ENCODE data around the gene TRMT11. TPM values are rescaled to one million over a fixed set of nuclear protein-coding genes. Genes with fewer than 3 reads are reported as not detected.

The TRMT11 gene
- total and polyA plus RNA-seq, 9 of the 15 experiments (the other 6 are each of a cell fraction or from before 2014, with no cell fraction given) = 38.8 to 88.0 (median 59.8) TPM

GRCh38 chr6:125954735-125955339 is 31.5 kb upstream of the TRMT11 start (continued):
- TF ChIP-seq RBBP5 (IDR thresholded peaks at IDR 0.05; ENCODE audit: borderline replicate concordance, insufficient read depth, low read length, poor library complexity, severe bottlenecking) = no peak
- no peak for TF ChIP-seq CSDE1 (IDR thresholded peaks at IDR 0.05)
- no peak for TF ChIP-seq TRIM25 (IDR thresholded peaks at IDR 0.05; ENCODE audit: borderline replicate concordance)
- TF ChIP-seq ZNF696 (CRISPR knock-in tag; conservative IDR thresholded peaks at IDR 0.05) = no peak
- TF ChIP-seq ZNF586 (CRISPR knock-in tag; conservative IDR thresholded peaks at IDR 0.05) = no peak
- no peak for TF ChIP-seq RBM17 (IDR thresholded peaks at IDR 0.05; ENCODE audit: borderline replicate concordance, low read depth, low read length)
- TF ChIP-seq ETS2 (tag; IDR thresholded peaks at IDR 0.05; ENCODE audit: borderline replicate concordance, poor library complexity, severe bottlenecking) = no peak
- no peak for TF ChIP-seq HMG20B (CRISPR knock-in tag; IDR thresholded peaks at IDR 0.05)
- TF ChIP-seq RBM39 (optimal IDR thresholded peaks at IDR 0.05; ENCODE audit: low read depth, low read length) = no peak
- TF ChIP-seq ZNF551 (CRISPR knock-in tag; IDR thresholded peaks at IDR 0.05) = no peak
- TF ChIP-seq ARID3A (IDR thresholded peaks at IDR 0.05; ENCODE audit: borderline replicate concordance, low read depth, low read length) = 0 out of 2 replicates have a peak, but pooled peaks have one; percentile 34
- TF ChIP-seq GTF2A2 (tag; IDR thresholded peaks at IDR 0.05) = no peak
- TF ChIP-seq GABPB1 (CRISPR knock-in tag; IDR thresholded peaks at IDR 0.05) = no peak
- no peak for TF ChIP-seq ZNF280A (IDR thresholded peaks at IDR 0.05; ENCODE audit: low read depth, partially characterized antibody)
- TF ChIP-seq CHD4 (IDR thresholded peaks at IDR 0.05; ENCODE audit: insufficient read depth, insufficient replicate concordance, low read depth, low read length, poor library complexity, severe bottlenecking) = no peak
- TF ChIP-seq IRF1 (CRISPR knock-in tag; IDR thresholded peaks at IDR 0.05; ENCODE audit: borderline replicate concordance) = no peak
- no peak for TF ChIP-seq ESRRB (CRISPR knock-in tag; IDR thresholded peaks at IDR 0.05; ENCODE audit: borderline replicate concordance)
- no peak for TF ChIP-seq BRD9 (IDR thresholded peaks at IDR 0.05; ENCODE audit: low read depth, partially characterized antibody)
- no peak for TF ChIP-seq CGGBP1 (CRISPR knock-in tag; IDR thresholded peaks at IDR 0.05)
- TF ChIP-seq RFX5 (IDR thresholded peaks at IDR 0.05; ENCODE audit: low read depth, low read length) = no peak
- TF ChIP-seq ZNF668 (CRISPR knock-in tag; IDR thresholded peaks at IDR 0.05) = no peak
- no peak for TF ChIP-seq XRCC4 (IDR thresholded peaks at IDR 0.05; ENCODE audit: extremely low read depth, insufficient read depth, insufficient read length)
- TF ChIP-seq CBFA2T3 (IDR thresholded peaks at IDR 0.05) = peak; percentile 77

Data from K562 (cell line).